Activated T-helper 2 cell treated with anti-CD3 and anti-CD28 coated beads, Interferon-gamma antibody, Interleukin-2, Interleukin-4, amounts not matched to agents 10 μg/mL and 5 μg/mL and 100 μg/mL, durations not matched to agents 14 hours and 24 hours and 36 hours (primary cell): ENCODE results near the gene NKD2. TPM values are rescaled to one million over a fixed set of nuclear protein-coding genes. Genes with fewer than 3 reads are reported as not detected.
A peak's percentile ranks its signal among the peaks of the same experiment; 100 is the strongest.

Experiments
- DNase-seq: peaks from one replicate; pipeline ENCODE4 v3.0.0; 2021; ENCODE audit warnings: low spot score
- H3K27ac Mint-ChIP-seq: one replicate; pipeline ENCODE4 v1.8.0; 2021; ENCODE audit warnings: mixed read lengths
- H3K27me3 Mint-ChIP-seq: one replicate; pipeline ENCODE4 v1.8.0; 2021; ENCODE audit warnings: low read depth, mixed read lengths
- H3K36me3 Mint-ChIP-seq: one replicate; pipeline ENCODE4 v1.8.0; 2021; ENCODE audit warnings: low read depth, mixed read lengths
- H3K4me1 Mint-ChIP-seq: one replicate; pipeline ENCODE4 v1.8.0; 2021; ENCODE audit warnings: low read depth, mixed read lengths
- H3K4me3 Mint-ChIP-seq: one replicate; pipeline ENCODE4 v1.8.0; 2021; ENCODE audit warnings: low read depth, mild to moderate bottlenecking, moderate library complexity, mixed read lengths
- H3K9me3 Mint-ChIP-seq: one replicate; pipeline ENCODE4 v1.8.0; 2021; ENCODE audit warnings: mixed read lengths
- intact Hi-C: fragments of 100-400 bp; cut with micrococcal nuclease; formaldehyde crosslinking; loops from one replicate; pipeline ENCODE4 v1.15.1; 2023
- total RNA-seq: library from RNA; stranded (reverse); gene quantifications from 2 replicates; pipeline ENCODE4 v1.2.3, GENCODE V29; 2022

Gene NKD2
- total RNA-seq: 14.4 TPM in 2 replicates

- Mint-ChIP-seq H3K27me3 (peaks cover 13% of the 10 kb centered on the region), H3K4me3 (peak within 1 kb of the TSS; percentile 74), H3K36me3 (peaks cover 8% of the 10 kb centered on the region), H3K4me1 (peaks cover 29% of the 10 kb centered on the region), H3K9me3 (no peaks in the 10 kb centered on the region), H3K27ac (no peak within 1 kb of the TSS)
- intact Hi-C loops: loop anchor here (5.0 kb wide), 1 partner anchor 99 kb away; no protein-coding TSS in a partner anchor
- DNase-seq: peak; percentile 52
Observed at GRCh38 chr5:1008451-1009358, at the start of gene NKD2. NKD2 (plus strand) TSS chr5:1008802; CDS start chr5:1009058, 256 bp downstream.

- H3K36me3 Mint-ChIP-seq: no peaks in the 10 kb centered on the region
- H3K4me3 Mint-ChIP-seq: peak overlapping the region; percentile 1
Observed at GRCh38 chr5:959581-960531, 48.7 kb upstream of the NKD2 start.

GRCh38 chr5:960551-960950, 48.1 kb upstream of the NKD2 start:
- H3K27me3 Mint-ChIP-seq: no peaks in the 10 kb centered on the region
- intact Hi-C loops: no loop called here
- no peaks in the 10 kb centered on the region for H3K36me3 Mint-ChIP-seq
- H3K4me3 Mint-ChIP-seq: peak overlapping the region; percentile 1
- H3K4me1 Mint-ChIP-seq: peaks cover 65% of the 10 kb centered on the region
- peak overlapping the region; percentile 26 for H3K27ac Mint-ChIP-seq
- no peaks in the 10 kb centered on the region for H3K9me3 Mint-ChIP-seq
- no peak for DNase-seq

More at GRCh38 chr5:959581-960531, 48.7 kb upstream of the NKD2 start:
- peaks cover 64% of the 10 kb centered on the region for H3K4me1 Mint-ChIP-seq
- peaks cover 4% of the 10 kb centered on the region for H3K27me3 Mint-ChIP-seq
- peak overlapping the region; percentile 26 for H3K27ac Mint-ChIP-seq
- no peak for DNase-seq
- intact Hi-C loops: no loop called here
- H3K9me3 Mint-ChIP-seq: no peaks in the 10 kb centered on the region

GRCh38 chr5:961002-961710, 47.4 kb upstream of the NKD2 start:
- no peak overlapping the region for H3K4me3 Mint-ChIP-seq
- H3K27ac Mint-ChIP-seq: peak overlapping the region; percentile 12
- H3K27me3 Mint-ChIP-seq: no peaks in the 10 kb centered on the region
- H3K36me3 Mint-ChIP-seq: peaks cover 5% of the 10 kb centered on the region
- H3K4me1 Mint-ChIP-seq: peaks cover 65% of the 10 kb centered on the region
- H3K9me3 Mint-ChIP-seq: no peaks in the 10 kb centered on the region
- DNase-seq: no peak
- intact Hi-C loops: no loop called here

GRCh38 chr5:961711-962240, 46.8 kb upstream of the NKD2 start:
- peaks cover 62% of the 10 kb centered on the region for H3K4me1 Mint-ChIP-seq
- H3K27me3 Mint-ChIP-seq: no peaks in the 10 kb centered on the region
- no peak for DNase-seq
- H3K4me3 Mint-ChIP-seq: no peak overlapping the region
- peaks cover 1% of the 10 kb centered on the region for H3K9me3 Mint-ChIP-seq
- H3K27ac Mint-ChIP-seq: peak overlapping the region; percentile 35
- H3K36me3 Mint-ChIP-seq: peaks cover 8% of the 10 kb centered on the region
- intact Hi-C loops: no loop called here

- Mint-ChIP-seq H3K27me3 (no peaks in the 10 kb centered on the region), H3K4me3 (no peak overlapping the region), H3K4me1 (peaks cover 58% of the 10 kb centered on the region), H3K36me3 (peaks cover 13% of the 10 kb centered on the region), H3K27ac (peak overlapping the region; percentile 97), H3K9me3 (peaks cover 4% of the 10 kb centered on the region)
- no peak for DNase-seq
- intact Hi-C loops: no loop called here
Observed at GRCh38 chr5:962386-962785, 46.2 kb upstream of the NKD2 start.

- Mint-ChIP-seq H3K27me3 (peaks cover 1% of the 10 kb centered on the region), H3K4me3 (no peak overlapping the region), H3K36me3 (peaks cover 17% of the 10 kb centered on the region), H3K4me1 (peaks cover 54% of the 10 kb centered on the region), H3K9me3 (peaks cover 4% of the 10 kb centered on the region), H3K27ac (peak overlapping the region; percentile 97)
- intact Hi-C loops: no loop called here
- no peak for DNase-seq
Observed at GRCh38 chr5:962801-963200, 45.8 kb upstream of the NKD2 start.

GRCh38 chr5:963310-963672, 45.3 kb upstream of the NKD2 start:
- Mint-ChIP-seq H3K9me3 (peaks cover 6% of the 10 kb centered on the region), H3K4me1 (peaks cover 52% of the 10 kb centered on the region), H3K4me3 (peak overlapping the region; percentile 75), H3K36me3 (peaks cover 21% of the 10 kb centered on the region), H3K27me3 (peaks cover 1% of the 10 kb centered on the region), H3K27ac (peak overlapping the region; percentile 97)
- DNase-seq: no peak
- intact Hi-C loops: no loop called here

- Mint-ChIP-seq H3K9me3 (peaks cover 12% of the 10 kb centered on the region), H3K4me3 (peak overlapping the region; percentile 75), H3K27me3 (peaks cover 1% of the 10 kb centered on the region), H3K36me3 (peaks cover 26% of the 10 kb centered on the region), H3K27ac (peak overlapping the region; percentile 97), H3K4me1 (peaks cover 57% of the 10 kb centered on the region)
- intact Hi-C loops: loop anchor here (2.0 kb wide), 1 partner anchor 47 kb away; no protein-coding TSS in a partner anchor
- DNase-seq: peak; percentile 82
Observed at GRCh38 chr5:963673-964531, 44.7 kb upstream of the NKD2 start.

GRCh38 chr5:964821-965220, 43.8 kb upstream of the NKD2 start:
- intact Hi-C loops: loop anchor here (2.0 kb wide), 1 partner anchor 46 kb away; no protein-coding TSS in a partner anchor
- no peak for DNase-seq
- Mint-ChIP-seq H3K4me1 (peaks cover 65% of the 10 kb centered on the region), H3K4me3 (peak overlapping the region; percentile 75), H3K36me3 (peaks cover 35% of the 10 kb centered on the region), H3K27me3 (peaks cover 8% of the 10 kb centered on the region), H3K9me3 (peaks cover 21% of the 10 kb centered on the region), H3K27ac (peak overlapping the region; percentile 97)

- no peak for DNase-seq
- intact Hi-C loops: loop anchor here (2.0 kb wide), 1 partner anchor 45 kb away; no protein-coding TSS in a partner anchor
- Mint-ChIP-seq H3K36me3 (peaks cover 35% of the 10 kb centered on the region), H3K27me3 (peaks cover 9% of the 10 kb centered on the region), H3K27ac (peak overlapping the region; percentile 97), H3K4me1 (peaks cover 60% of the 10 kb centered on the region), H3K4me3 (no peak overlapping the region), H3K9me3 (peaks cover 22% of the 10 kb centered on the region)
Observed at GRCh38 chr5:965604-966344, 42.8 kb upstream of the NKD2 start.
